ENCODE results near the gene FSD2. TPM values are rescaled to one million over a fixed set of nuclear protein-coding genes. Genes with fewer than 3 reads are reported as not detected.

FSD2 gene
- total RNA-seq, 2 experiments from 2014 or later = not detected

GRCh38 chr15:82715003-82715402, 90.9 kb downstream of the FSD2 start:
- peaks cover 10 to 13% of the 10 kb centered on the region in 2 experiments for H3K27me3 ChIP-seq (ENCODE audit: control insufficient read depth in 1 of 2, insufficient read depth in 2 of 2, low read length in 2 of 2)
- ATAC-seq (ENCODE audit: poor library complexity) (no peak), DNase-seq (no peak)
- no peaks in the 10 kb centered on the region for H3K4me1 Mint-ChIP-seq (ENCODE audit: low read depth)
- peaks cover 3% of the 10 kb centered on the region for H3K9me3 Mint-ChIP-seq
- H3K27ac Mint-ChIP-seq = no peak overlapping the region
- ChIA-PET POLR2A (no interaction called here), CTCF (no interaction called here)
- peaks cover 4% of the 10 kb centered on the region for H3K4me1 ChIP-seq (ENCODE audit: insufficient read depth, low read length)
- no peak for TF ChIP-seq CTCF (IDR thresholded peaks at IDR 0.05)
- H3K27me3 Mint-ChIP-seq = peaks cover 38% of the 10 kb centered on the region
- no peaks in the 10 kb centered on the region for H3K36me3 Mint-ChIP-seq (ENCODE audit: low read depth)
- H3K9me3 ChIP-seq (ENCODE audit: control insufficient read depth in 1 of 2, insufficient read depth in 1 of 2, low read length in 2 of 2) = peaks cover 0 to 31% of the 10 kb centered on the region in 2 experiments
- no peak overlapping the region for H3K4me3 Mint-ChIP-seq
- no peak overlapping the region for H3K4me3 ChIP-seq (ENCODE audit: low read length)
- intact Hi-C loops (cut with DNase I, micrococcal nuclease) = no loop called here
- H3K36me3 ChIP-seq (ENCODE audit: insufficient read depth, low read length) = no peaks in the 10 kb centered on the region
- H3K27ac ChIP-seq (ENCODE audit: low read depth in 1 of 2, low read length in 2 of 2) = no peak overlapping the region

GRCh38 chr15:82714016-82714415, 91.9 kb downstream of the FSD2 start:
- ChIA-PET CTCF (no interaction called here), POLR2A (no interaction called here)
- Histone ChIP-seq H3K27me3 (ENCODE audit: control insufficient read depth in 1 of 2, insufficient read depth in 2 of 2, low read length in 2 of 2) (peaks cover 11 to 15% of the 10 kb centered on the region in 2 experiments), H3K4me3 (ENCODE audit: low read length) (no peak overlapping the region), H3K4me1 (ENCODE audit: insufficient read depth, low read length) (peaks cover 12% of the 10 kb centered on the region), H3K36me3 (ENCODE audit: insufficient read depth, low read length) (no peaks in the 10 kb centered on the region), H3K27ac (ENCODE audit: low read depth in 1 of 2, low read length in 2 of 2) (no peak overlapping the region), H3K9me3 (ENCODE audit: control insufficient read depth in 1 of 2, insufficient read depth in 1 of 2, low read length in 2 of 2) (peaks cover 0 to 33% of the 10 kb centered on the region in 2 experiments)
- no peak overlapping the region for H3K27ac Mint-ChIP-seq
- no peaks in the 10 kb centered on the region for H3K4me1 Mint-ChIP-seq (ENCODE audit: low read depth)
- ATAC-seq (ENCODE audit: poor library complexity) (no peak), DNase-seq (no peak)
- no peaks in the 10 kb centered on the region for H3K36me3 Mint-ChIP-seq (ENCODE audit: low read depth)
- intact Hi-C loops (cut with DNase I, micrococcal nuclease) = no loop called here
- H3K9me3 Mint-ChIP-seq = peaks cover 3% of the 10 kb centered on the region
- no peak for TF ChIP-seq CTCF (IDR thresholded peaks at IDR 0.05)
- H3K27me3 Mint-ChIP-seq = peaks cover 38% of the 10 kb centered on the region
- H3K4me3 Mint-ChIP-seq = no peak overlapping the region

GRCh38 chr15:82712036-82712435, 93.8 kb downstream of the FSD2 start:
- no peaks in the 10 kb centered on the region for H3K36me3 ChIP-seq (ENCODE audit: insufficient read depth, low read length)
- H3K4me3 ChIP-seq (ENCODE audit: low read length) = no peak overlapping the region
- TF ChIP-seq CTCF (IDR thresholded peaks at IDR 0.05) = no peak
- Mint-ChIP-seq H3K27ac (no peak overlapping the region), H3K27me3 (peaks cover 38% of the 10 kb centered on the region), H3K36me3 (ENCODE audit: low read depth) (no peaks in the 10 kb centered on the region), H3K4me3 (no peak overlapping the region), H3K4me1 (ENCODE audit: low read depth) (no peaks in the 10 kb centered on the region), H3K9me3 (no peaks in the 10 kb centered on the region)
- CTCF ChIA-PET = no interaction called here
- intact Hi-C loops (cut with DNase I, micrococcal nuclease) = no loop called here
- ATAC-seq (ENCODE audit: poor library complexity) = no peak
- no peak for DNase-seq
- POLR2A ChIA-PET = no interaction called here
- no peak overlapping the region for H3K27ac ChIP-seq (ENCODE audit: low read depth in 1 of 2, low read length in 2 of 2)
- peaks cover 17% of the 10 kb centered on the region for H3K4me1 ChIP-seq (ENCODE audit: insufficient read depth, low read length)
- H3K27me3 ChIP-seq (ENCODE audit: control insufficient read depth in 1 of 2, insufficient read depth in 2 of 2, low read length in 2 of 2) = peaks cover 11 to 22% of the 10 kb centered on the region in 2 experiments
- H3K9me3 ChIP-seq (ENCODE audit: control insufficient read depth in 1 of 2, insufficient read depth in 1 of 2, low read length in 2 of 2) = peaks cover 0 to 23% of the 10 kb centered on the region in 2 experiments
